GF-D8 (cell line): ENCODE results near the gene RANBP3.
"Not testable (repeated sequence)": the region's sequence is repeated elsewhere in the genome, so short reads cannot be mapped to it uniquely, and the experiment has no call there.

ENCODE experiments used
- DNase-seq: peaks from one replicate; lab custom pipeline; 2025; lab: John Stamatoyannopoulos, UW

The RANBP3 gene

DNA sequence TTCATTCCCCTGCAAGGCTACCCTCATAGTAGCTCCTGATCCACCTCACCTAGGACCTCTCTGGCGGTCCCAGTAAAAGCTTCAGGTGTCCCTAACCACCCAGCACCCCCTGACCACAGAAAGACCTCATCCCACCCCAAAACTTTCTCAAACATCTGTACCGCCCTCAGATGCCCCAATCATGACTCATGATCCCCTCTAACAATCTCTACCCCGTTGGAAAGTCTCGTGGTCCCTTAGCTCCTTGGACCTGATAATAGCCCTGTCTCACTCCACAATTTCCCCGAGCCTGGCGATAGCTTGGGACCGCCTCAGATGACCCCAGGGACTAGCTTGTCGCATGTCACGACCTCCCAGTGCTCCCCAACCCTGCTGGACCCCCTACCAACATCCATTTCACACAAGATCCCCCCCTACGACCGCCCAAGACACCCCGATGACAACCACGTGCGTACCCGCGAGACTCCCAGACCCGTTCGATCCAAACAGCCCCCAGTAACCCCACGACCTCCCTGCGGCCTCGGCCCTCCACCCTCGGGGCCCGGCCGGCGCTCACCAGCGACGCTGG lies 74.8 kb downstream of the RANBP3 start:
- no peak for DNase-seq

DNA sequence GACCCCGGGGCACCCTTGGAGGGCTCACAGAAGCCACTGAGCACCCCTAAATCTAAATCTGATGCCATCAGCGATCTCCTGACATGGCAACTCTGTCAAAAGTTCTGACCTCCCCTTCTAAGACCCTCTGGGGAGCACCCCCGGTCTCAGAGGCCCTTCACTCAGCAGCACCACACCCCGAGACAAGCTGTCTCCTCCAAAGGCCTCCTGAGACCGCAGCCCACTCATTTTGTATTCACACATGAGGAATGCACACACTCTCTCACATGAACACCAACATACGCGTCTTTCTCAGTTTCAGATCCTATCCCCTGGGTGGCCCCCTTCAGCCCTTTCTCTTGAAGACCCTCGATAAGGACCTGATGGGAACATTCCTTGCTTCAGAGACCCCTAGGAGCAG lies 77.0 kb downstream of the RANBP3 start:
- no peak for DNase-seq

DNA sequence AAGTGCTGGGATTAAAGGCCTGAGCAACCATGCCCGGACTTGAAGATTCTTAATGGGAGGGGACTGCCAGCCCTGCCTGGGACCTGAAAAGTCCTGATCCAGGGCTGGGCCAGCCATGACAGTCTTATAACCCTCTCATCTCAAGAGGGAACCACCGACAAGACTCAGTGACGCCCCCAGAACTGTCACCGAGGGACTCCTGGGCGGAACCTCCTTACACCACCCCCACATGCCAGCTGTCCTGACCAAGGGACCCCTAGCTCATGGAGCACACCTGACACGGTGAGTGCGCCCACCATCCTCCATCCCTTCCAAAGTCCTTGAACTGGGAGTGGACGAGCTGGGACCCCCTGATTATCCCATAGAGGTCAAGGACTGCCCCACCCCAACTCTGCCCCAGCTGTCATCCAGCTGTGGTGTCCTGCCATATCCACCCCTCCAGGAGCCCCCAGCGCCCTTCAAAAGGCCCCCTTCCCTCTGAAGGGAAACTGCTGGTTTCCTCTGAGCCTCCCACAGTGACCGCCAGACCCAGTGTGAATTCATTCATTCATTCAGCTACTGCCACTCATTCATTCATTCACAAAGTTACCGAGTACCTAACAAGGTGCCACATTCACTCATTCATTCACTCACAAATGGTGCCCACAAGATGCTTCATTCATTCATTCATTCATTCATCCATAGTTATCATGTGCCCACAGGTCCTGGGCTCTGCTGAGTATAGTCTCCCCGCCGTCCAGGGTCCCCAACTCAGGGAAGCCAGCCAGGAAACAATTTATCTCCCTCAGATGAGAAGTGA lies 78.0 kb downstream of the RANBP3 start:
- no peak for DNase-seq

DNA sequence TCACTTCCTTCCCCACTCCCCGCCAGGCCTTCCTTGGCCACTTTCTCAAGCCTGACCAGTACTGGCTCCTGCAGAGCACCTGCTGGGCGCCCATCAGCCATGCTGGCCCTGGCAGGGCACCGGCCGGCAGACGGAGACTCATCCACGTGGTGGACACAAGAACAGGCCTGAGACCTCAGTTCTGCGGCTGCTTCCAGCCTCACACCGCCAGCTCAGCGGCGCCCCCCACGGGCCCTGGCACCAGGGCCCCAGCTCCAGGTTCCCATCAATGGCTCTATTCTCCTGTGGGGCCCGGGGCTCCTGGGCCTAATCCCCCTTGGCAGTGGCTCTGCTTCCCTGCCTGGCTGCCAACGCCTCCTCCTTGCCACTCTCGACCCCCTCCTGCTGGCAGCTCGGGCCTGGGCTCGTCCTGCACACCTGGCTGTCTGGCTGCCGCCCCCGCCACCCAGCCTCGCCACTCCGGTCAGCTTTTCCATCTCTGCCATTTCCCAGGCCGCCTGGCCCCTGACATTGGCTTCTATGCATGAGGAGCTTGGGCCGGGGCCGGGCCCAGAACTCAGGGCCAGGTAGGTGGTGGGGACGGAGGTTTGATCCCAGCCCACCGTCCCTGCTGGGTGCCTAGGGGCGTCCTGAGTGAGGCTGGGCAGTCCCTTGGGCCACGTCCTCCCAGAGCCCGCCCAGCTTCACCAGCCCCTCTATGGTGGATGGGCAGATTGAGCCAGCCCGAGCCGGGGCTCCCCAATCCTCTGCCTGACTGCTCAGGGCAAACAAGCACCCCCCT lies 80.6 kb downstream of the RANBP3 start:
- no peak for DNase-seq

DNA sequence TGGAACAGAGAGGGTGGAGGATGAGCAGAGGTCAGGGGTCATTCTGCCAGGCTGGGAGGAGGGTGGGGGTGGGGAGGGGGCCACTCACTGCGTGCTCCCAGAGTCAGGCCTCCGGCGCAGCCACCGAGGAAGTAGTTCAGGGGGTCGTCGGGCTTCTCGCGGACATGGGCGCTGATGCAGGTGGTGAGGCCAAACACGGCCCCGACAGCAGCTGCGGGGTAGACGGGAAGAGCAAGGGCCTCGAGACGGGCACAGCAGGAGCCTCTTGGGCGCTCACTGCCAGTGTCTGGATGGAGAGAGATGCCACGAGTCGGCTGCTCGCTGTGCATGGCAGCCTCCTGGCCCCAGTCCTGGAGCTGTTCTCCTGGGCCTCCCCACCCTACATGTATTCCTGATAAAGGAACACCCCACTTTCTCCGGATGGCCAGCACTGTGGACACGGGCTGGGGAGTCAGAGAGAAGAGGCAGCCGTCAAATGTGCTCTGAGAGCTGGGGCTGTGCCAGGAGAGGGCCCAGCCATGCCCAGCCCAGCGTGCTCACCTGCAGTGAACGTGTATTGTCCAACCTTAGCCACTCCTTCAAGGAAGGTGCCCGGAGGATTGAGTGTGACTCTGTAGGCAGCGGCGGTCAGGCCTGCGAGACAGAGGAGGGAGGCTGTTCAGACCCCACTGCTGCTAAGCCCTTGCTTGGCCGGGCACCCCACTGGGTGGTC lies 81.4 kb downstream of the RANBP3 start:
- no peak for DNase-seq

DNA sequence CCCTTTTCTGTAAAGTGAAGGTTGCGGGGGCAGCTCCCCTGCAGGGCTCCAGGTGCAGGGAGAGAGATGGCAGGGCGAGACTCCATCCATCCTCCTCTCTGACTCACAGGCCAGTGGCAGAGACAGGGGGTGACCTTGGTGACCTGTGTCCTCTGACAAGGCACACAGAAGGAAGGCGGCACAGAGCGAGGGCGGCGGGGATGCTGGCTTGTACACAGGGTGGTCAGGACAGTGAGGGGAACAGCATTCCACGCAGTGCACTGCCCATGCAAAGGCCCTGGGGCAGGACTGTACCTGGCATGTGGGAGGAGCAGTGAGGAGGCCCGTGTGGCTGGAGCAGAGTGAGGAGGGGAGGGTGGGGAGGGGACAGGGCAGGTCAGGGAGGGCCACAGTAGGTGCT lies 82.0 kb downstream of the RANBP3 start:
- DNase-seq, result no peak

DNA sequence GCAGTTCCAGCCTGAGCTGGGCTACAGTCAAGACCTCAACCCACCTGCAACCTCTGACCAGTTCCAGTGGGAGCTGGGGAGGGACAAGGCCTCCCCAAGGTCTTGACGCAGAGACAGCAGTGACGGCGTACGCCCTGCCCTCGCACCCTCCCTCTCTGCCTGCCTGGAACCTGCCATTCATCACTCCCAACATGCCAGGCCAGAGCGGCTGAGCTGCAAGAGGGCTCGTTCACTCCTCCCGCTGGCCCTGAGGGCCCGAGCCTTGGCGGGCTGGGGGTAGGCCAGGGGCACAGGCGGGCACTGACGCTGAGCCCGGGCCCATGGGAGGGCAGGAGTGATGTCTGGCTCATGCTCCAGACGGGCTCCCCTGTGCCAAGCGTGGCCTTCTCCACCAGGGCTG lies 82.5 kb downstream of the RANBP3 start:
- no peak for DNase-seq

DNA sequence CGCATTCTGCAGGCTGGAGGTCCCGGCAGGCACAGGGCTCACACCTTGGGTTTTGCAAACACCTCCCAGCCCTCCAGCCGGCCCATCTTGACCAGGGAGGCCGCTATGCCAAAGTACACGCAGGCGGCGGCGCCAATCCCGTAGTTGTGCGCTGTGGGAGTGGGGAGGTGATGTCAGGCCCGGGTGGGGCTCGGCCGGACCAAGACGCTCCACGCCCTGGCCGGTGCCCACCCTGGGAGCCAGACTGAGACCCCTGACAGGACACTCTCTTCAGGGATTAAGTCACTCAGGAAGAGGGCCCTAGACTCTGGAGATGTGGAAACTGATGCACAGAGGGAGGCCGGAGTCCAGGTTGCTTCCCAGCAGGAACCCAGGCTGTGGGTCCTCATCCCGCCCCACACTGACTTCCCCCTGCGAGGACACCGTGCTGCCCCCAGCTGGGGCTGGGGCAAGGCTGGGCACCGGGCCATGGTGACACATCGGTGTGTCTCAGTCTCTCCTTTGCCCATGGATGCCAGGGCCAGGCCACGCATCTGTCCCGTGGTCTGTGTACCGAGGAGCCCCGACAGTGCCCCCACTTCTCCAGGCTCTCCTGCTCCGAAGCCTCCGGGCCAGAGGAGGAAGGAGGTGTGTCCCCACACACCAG lies 83.1 kb downstream of the RANBP3 start:
- DNase-seq, result no peak

DNA sequence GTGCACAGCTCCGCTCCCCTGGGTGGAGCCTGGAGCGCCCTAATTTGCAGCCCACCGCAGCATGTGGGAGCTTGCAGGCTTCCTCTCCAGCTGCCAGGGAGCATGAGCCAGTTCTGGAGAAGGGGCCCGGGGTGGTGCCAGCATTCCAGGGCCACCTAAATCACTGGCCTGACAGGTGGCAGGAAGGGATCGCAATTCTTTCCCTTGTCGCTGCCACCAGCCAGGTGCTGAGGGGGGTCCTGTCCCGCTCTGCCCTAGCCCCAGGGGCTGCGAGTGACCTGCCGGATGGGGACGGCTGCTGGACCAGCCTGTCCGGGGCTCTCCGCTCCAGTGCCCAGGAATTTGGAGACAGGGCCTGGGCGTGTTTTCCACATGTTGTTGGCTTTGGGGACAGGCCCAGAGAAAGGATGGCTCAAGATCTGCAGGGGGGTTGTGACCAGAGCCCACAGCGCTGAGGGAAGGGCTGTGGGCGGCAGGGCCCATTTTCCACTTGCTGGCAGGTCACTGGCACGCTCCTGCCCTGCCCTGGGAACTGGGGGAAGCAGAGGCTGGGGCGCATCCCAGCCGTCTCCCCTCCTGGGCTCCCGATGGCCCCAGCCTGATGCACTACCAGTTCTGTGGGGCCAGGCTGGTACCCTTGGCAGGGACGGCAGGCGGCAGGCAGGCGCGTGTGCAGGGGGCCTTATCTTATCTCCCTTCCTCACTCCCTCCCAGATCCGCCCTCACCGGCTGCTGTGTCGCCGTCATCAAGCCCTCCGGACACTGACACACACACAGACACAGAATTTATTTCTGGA lies 83.8 kb downstream of the RANBP3 start:
- no peak for DNase-seq

DNA sequence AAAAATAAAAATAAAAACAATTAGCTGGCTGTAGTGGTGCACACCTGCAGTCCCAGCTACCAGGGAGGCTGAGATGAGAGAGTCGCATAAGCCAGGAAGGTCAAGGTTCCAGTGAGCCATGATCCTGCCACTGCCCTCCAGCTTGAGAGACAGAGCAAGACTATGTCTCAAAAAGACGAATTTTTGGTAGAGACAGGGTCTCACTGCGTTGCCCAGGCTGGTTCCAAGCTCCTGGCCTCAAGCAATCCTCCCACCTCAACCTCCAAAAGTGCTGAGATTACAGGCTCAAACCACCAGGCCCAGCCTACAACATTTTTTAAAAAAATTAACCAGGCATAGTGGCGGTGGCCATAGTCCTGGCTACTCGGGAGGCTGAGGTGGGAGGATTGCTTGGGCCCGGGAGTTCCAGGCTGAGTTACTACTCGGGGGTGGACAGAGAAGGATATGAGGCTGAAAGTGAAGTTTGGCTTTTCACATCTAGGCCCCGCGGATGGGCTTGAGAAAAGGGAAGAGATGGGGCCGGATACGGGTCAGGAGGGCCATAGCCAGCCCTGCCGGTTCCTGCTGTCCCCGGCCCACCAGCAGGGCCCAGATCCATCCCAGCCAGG lies 84.5 kb downstream of the RANBP3 start:
- no peak for DNase-seq

DNA sequence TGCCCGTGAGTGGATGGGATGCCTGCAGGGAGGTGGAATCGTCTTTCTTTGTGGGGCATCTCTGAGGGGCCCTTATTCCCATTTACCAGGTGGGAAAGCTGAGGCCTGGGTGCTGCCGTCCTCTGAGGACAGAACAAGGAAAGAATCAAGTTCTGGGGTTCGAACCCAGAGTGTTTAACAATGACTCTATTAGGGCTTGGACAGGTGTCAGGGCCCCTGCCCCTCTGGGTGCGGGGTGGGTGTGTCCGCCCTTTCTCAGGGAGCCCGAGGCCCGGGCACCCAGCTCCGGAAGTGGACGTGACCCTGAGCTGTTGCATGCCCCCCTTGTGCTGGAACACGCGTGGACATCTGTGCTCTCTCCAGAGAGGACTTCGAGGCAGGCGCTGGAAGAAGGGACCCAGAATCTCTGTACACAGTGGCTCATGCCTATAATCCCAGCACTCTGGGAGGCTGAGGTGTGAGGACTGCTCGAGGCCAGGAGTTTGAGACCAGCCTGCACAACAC lies 85.1 kb downstream of the RANBP3 start:
- DNase-seq, result no peak

DNA sequence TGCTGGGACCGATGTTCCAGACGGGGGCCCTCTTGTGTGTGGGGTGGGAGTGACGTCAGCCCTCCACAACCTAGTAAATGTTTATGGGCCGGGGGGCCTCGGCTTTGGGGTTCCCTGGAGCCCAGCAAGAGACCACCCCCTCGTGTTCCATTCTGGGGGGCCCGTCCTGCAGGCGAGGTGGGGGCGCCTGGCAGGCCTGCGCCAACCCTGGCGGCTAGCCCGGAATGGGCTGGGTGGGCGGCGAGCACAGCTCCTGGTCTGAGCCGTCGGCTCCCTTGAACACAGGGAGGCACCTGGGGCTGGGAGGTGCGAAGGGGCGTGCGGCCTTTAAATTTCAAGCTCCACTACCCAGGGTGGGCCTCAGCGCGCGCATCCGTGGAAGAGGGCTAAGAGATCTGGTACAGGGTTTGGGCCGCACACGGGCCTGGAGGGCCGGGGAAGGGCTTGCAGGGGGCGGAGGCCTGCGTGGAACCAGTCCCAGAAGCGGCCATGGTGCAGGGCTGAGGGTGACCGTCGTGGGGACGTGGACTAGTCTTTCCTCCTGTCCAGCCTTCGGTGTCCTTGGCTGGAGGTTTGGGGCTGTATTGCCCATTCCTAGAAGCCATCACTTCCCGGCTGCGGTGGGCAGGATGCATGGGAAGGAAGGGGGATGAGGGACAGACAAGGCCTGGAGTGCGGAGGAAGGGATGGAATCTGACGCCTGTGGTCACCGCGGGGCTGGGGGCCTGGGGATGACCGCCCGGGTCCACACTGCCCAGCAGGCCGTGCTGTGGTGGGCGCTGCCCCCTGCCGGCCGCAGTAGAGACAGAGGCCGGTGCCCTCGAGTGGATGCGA lies 85.8 kb downstream of the RANBP3 start:
- DNase-seq, result no peak

DNA sequence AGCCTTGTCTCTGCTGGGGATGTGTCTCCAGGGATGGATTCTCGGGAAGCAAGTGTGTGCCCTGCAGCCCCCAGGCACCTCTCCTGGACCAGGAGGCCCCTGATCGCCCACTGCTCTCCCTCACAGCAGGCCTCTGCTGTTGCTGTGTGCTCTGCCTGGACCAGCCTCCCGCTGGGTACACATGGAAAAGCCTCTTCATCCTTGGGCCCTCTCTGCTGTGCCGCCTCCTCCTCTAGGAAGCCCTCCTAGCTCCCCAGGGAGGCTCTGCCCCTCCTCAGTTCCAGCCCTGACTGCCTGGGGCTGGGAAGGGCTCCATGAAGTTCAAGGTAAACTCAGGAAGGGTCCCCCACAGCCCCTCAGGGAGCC lies 86.4 kb downstream of the RANBP3 start:
- DNase-seq, result no peak

DNA sequence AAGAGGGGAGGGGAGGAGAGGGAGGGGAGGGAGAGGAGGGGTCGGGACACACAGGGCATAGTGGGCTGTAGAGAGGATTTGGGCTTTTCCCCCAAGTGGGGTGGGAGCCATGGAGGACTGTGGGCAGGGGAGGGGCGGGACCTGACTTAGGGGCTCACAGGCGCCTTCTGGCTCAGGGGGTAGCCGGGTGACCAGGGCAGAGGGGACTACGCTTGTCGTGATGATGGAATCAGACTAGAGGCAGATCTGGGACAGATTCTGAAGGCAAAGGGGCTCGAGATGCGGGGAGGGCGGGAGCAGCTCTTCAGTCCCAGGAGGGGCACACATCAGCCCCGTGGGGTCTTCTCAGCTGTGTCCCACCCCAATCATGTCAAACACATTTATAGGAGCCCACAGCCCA lies 87.8 kb downstream of the RANBP3 start:
- no peak for DNase-seq

DNA sequence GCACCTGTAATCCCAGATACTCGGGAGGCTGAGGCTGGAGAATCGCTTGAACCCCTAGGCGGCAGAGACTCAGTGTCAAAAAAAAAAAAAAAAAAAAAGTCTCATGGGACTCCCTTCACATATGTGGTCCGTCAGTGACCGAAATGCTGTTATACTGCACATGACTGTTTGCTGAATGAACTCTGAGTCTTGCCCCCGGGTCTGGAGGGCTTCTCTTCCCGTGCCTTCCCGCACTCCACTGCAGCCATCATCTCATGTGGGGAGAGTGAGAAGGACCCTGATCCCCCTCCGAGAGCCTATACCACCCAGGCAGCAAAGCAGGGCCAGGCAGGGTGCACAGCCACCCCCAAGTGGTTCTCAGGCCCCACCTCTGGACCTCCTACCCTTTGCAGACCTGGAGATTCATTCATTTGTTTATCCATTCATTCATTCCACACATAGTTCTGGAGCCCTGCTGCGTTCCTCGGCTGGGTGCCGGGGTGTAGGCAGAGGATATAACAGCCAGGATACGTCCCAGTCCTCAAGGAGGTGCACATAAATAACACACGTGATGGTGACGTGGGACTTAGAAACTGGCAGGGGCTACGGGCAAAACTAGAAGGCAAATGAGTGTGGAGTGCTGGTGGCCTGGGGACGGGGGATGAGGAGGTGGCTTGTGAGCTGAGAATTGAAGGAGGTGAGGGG lies 88.5 kb downstream of the RANBP3 start:
- no peak for DNase-seq

DNA sequence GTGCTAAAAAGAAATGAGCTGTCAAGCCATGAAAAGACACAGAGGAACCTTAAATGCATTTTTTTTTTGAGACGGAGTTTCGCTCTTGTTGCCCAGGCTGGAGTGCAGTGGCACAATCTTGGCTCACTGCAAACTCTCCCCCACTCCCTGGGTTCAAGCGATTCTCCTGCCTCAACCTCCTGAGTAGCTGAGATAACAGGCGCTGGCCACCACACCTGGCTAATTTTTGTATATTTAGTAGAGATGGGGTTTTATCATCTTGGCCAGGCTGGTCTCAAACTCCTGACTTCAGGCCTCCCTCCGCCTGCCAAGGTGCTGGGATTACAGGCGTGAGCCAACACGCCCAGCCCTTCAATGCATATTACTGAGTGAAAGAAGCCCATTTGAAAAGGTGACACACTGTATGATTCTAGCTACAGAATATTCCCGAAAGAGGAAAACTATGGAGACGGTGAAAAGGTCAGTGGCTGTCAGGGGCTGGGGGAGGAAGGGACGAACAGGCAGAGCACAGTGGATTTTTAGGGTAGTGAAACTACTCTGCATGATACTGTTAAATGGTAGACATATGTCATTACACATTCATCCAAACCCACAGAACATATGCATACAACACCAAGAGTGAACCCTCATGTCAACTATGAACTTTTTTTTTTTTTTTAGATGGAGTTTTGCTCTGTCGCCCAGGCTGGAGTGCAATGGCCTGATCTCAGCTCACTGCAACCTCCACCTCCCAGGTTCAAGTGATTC lies 93.7 kb downstream of the RANBP3 start:
- not testable (repeated sequence) for DNase-seq

DNA sequence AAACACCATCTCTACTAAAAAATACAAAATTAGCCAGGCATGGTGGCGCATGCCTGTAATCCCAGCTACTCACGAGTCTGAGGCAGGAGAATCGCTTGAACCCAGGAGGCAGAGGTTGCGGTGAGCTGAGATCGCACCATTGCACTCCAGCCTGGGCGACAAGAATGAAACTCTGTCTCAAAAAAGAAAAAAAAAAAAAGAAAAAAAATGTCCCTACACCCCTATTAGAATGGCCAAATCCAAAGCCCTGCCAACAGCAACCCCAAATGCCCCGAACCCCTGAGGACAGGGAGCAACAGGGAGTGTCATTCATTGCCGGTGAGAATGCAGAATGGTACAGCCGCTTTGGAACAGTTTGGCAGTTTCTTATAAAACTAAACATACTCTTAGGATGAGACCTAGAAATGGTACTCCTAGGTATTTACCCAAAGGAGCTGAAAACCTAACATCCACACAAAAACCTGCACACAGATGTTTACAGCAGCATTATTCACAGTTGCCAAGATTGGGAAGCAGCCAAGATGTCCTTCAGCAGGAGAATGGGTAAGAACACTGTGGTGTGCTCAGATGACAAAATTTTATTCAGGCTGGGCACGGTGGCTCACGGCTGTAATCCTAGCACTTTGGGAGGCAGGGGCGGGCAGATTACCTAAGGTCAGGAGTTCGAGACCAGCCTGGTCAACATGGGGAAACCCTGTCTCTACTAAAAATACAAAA lies 94.6 kb downstream of the RANBP3 start:
- not testable (repeated sequence) for DNase-seq
